MM.1S (cell line): ENCODE measurements around the gene TNFRSF9.

Source experiments
- DNase-seq: peaks from one replicate; pipeline ENCODE4 v3.0.0-alpha.2; 2015
- H2AFZ ChIP-seq: fragments of 300-600 bp; sonication (generic); 2 replicates; pipeline ENCODE4 v1.6.0; 2016; ENCODE audit warnings: antibody characterized with exemption, low read length
- H3F3A ChIP-seq: fragments of 300-600 bp; sonication (generic); 2 replicates; pipeline ENCODE4 v1.6.1; 2016; ENCODE audit warnings: mild to moderate bottlenecking, antibody characterized with exemption, low read length, moderate library complexity, mixed read lengths; ENCODE audit not compliant: insufficient read depth
- H3K27ac ChIP-seq: fragments of 300-600 bp; sonication (generic); 2 replicates; pipeline ENCODE4 v1.5.1; 2016; ENCODE audit warnings: mild to moderate bottlenecking, low read length
- H3K27me3 ChIP-seq: fragments of 300-600 bp; sonication (generic); replicated peaks from 2 replicates; pipeline ENCODE4 v1.6.0; 2016; ENCODE audit warnings: low read length; ENCODE audit not compliant: insufficient read depth
- H3K36me3 ChIP-seq: fragments of 300-600 bp; sonication (generic); replicated peaks from 2 replicates; pipeline ENCODE4 v1.6.1; 2016; ENCODE audit warnings: mild to moderate bottlenecking, low read length, mixed read lengths; ENCODE audit not compliant: insufficient read depth
- H3K4me1 ChIP-seq: fragments of 300-600 bp; sonication (generic); 2 replicates; pipeline ENCODE4 v1.6.1; 2016; ENCODE audit warnings: low read length, mixed read lengths
- H3K4me2 ChIP-seq: fragments of 300-600 bp; sonication (generic); 2 replicates; pipeline ENCODE4 v1.6.0; 2016; ENCODE audit warnings: low read depth, low read length
- H3K4me3 ChIP-seq: fragments of 300-600 bp; sonication (generic); 2 replicates; pipeline ENCODE4 v1.5.1; 2016; ENCODE audit warnings: low read length, mixed read lengths
- H3K79me2 ChIP-seq: fragments of 300-600 bp; sonication (generic); 2 replicates; pipeline ENCODE4 v1.6.1; 2016; ENCODE audit warnings: mixed run types, low read length, mixed read lengths
- H3K9ac ChIP-seq: fragments of 300-600 bp; sonication (generic); 2 replicates; pipeline ENCODE4 v1.6.1; 2016; ENCODE audit warnings: low read length, mixed read lengths
- H3K9me2 ChIP-seq: fragments of 300-600 bp; sonication (generic); replicated peaks from 2 replicates; pipeline ENCODE4 v1.6.1; 2016; ENCODE audit warnings: mild to moderate bottlenecking, low read length, mixed read lengths; ENCODE audit not compliant: insufficient read depth
- H3K9me3 ChIP-seq: fragments of 300-600 bp; sonication (generic); replicated peaks from 2 replicates; pipeline ENCODE4 v1.6.1; 2016; ENCODE audit warnings: mild to moderate bottlenecking, low read length, mixed read lengths; ENCODE audit not compliant: insufficient read depth
- H4K20me1 ChIP-seq: fragments of 300-600 bp; sonication (generic); 2 replicates; pipeline ENCODE4 v1.6.1; 2016; ENCODE audit warnings: mild to moderate bottlenecking, low read length, moderate library complexity, mixed read lengths; ENCODE audit not compliant: insufficient read depth
- CTCF ChIP-seq: fragments of 300-600 bp; sonication (generic); IDR thresholded peaks from 2 replicates; pipeline ENCODE4 v1.5.1; 2016; ENCODE audit warnings: antibody characterized with exemption, low read length, mixed read lengths
- EZH2 ChIP-seq: fragments of 300-600 bp; sonication (generic); optimal IDR thresholded peaks from 2 replicates; pipeline ENCODE3; 2017; ENCODE audit warnings: low read depth, mild to moderate bottlenecking, antibody characterized with exemption, low read length, mixed read lengths
- EZH2phosphoT487 ChIP-seq: fragments of 300-600 bp; sonication (generic); IDR thresholded peaks from 2 replicates; pipeline ENCODE4 v1.6.1; 2018; ENCODE audit warnings: antibody characterized with exemption, low read length

The TNFRSF9 gene

GRCh38 chr1:7905262-7905661 lies 35.4 kb downstream of the TNFRSF9 start:
- Histone ChIP-seq H3K9me2 (no peaks in the 10 kb centered on the region), H3F3A (no peaks in the 10 kb centered on the region), H3K79me2 (no peaks in the 10 kb centered on the region), H3K4me2 (no peak overlapping the region), H3K9me3 (no peaks in the 10 kb centered on the region), H3K4me1 (no peaks in the 10 kb centered on the region), H3K9ac (no peak overlapping the region), H3K27ac (no peak overlapping the region), H3K4me3 (no peak overlapping the region), H3K36me3 (no peaks in the 10 kb centered on the region), H2AFZ (no peak overlapping the region), H3K27me3 (peaks cover 9% of the 10 kb centered on the region), H4K20me1 (no peaks in the 10 kb centered on the region)
- TF ChIP-seq CTCF: no peak
- no peak for TF ChIP-seq EZH2phosphoT487
- TF ChIP-seq EZH2: no peak
- DNase-seq: no peak

- Histone ChIP-seq H3K4me3 (peak overlapping the region; percentile 42; the same call in 1 of the 2 replicates), H3K36me3 (no peaks in the 10 kb centered on the region), H3K4me1 (0 out of 2 replicates have a peak, but pooled peaks cover 3% of the 10 kb centered on the region), H3K27me3 (peaks cover 9% of the 10 kb centered on the region), H3K27ac (no peak overlapping the region), H3K9me3 (no peaks in the 10 kb centered on the region), H3K9ac (no peak overlapping the region), H2AFZ (peak overlapping the region; percentile 45; the same call in 1 of the 2 replicates), H4K20me1 (no peaks in the 10 kb centered on the region), H3K79me2 (no peaks in the 10 kb centered on the region), H3F3A (no peaks in the 10 kb centered on the region), H3K4me2 (peak overlapping the region; percentile 62), H3K9me2 (no peaks in the 10 kb centered on the region)
- peak; percentile 43 for DNase-seq
- TF ChIP-seq EZH2phosphoT487: no peak
- TF ChIP-seq EZH2: no peak
- TF ChIP-seq CTCF: peak; percentile 56
Measured at GRCh38 chr1:7902478-7903085, 38.1 kb downstream of the TNFRSF9 start.

- no peaks in the 10 kb centered on the region for H3K9me2 ChIP-seq
- H3F3A ChIP-seq: no peaks in the 10 kb centered on the region
- no peak for DNase-seq
- no peak overlapping the region for H3K9ac ChIP-seq
- H3K9me3 ChIP-seq: no peaks in the 10 kb centered on the region
- H3K4me2 ChIP-seq: no peak overlapping the region
- H3K36me3 ChIP-seq: no peaks in the 10 kb centered on the region
- peaks cover 9% of the 10 kb centered on the region for H3K27me3 ChIP-seq
- no peak for TF ChIP-seq EZH2
- H3K27ac ChIP-seq: no peak overlapping the region
- no peak overlapping the region for H3K4me3 ChIP-seq
- 0 out of 2 replicates have a peak, but pooled peaks cover 3% of the 10 kb centered on the region for H3K4me1 ChIP-seq
- H2AFZ ChIP-seq: no peak overlapping the region
- H4K20me1 ChIP-seq: no peaks in the 10 kb centered on the region
- H3K79me2 ChIP-seq: no peaks in the 10 kb centered on the region
Measured at GRCh38 chr1:7899741-7900140, 40.9 kb downstream of the TNFRSF9 start.

- 0 out of 2 replicates have a peak, but pooled peaks cover 3% of the 10 kb centered on the region for H3K4me1 ChIP-seq
- H3F3A ChIP-seq: no peaks in the 10 kb centered on the region
- H2AFZ ChIP-seq: no peak overlapping the region
- DNase-seq: no peak
- no peaks in the 10 kb centered on the region for H3K36me3 ChIP-seq
- H3K9ac ChIP-seq: no peak overlapping the region
- no peak overlapping the region for H3K4me3 ChIP-seq
- no peaks in the 10 kb centered on the region for H4K20me1 ChIP-seq
- no peaks in the 10 kb centered on the region for H3K9me2 ChIP-seq
- no peaks in the 10 kb centered on the region for H3K79me2 ChIP-seq
- no peaks in the 10 kb centered on the region for H3K9me3 ChIP-seq
- no peak overlapping the region for H3K4me2 ChIP-seq
- TF ChIP-seq EZH2 (no peak), EZH2phosphoT487 (no peak), CTCF (no peak)
- H3K27ac ChIP-seq: no peak overlapping the region
- peaks cover 9% of the 10 kb centered on the region for H3K27me3 ChIP-seq
Measured at GRCh38 chr1:7898962-7899361, 41.7 kb downstream of the TNFRSF9 start.
